Measurements from ENCODE around the gene FKBP6.
"Not testable (repeated sequence)": the region's sequence is repeated elsewhere in the genome, so short reads cannot be mapped to it uniquely, and the experiment has no call there.

Gene FKBP6

GRCh38 chr7:73308665-73309214 lies 19.2 kb upstream of the FKBP6 start, which contains the start of gene NSUN5:
Gene NSUN5, minus strand, starts transcription at chr7:73308826. Its CDS starts 36 bp downstream, at chr7:73308790.
- Histone ChIP-seq H3K27me3 (ENCODE audit: insufficient read depth, low read length) (no peaks in the 10 kb centered on the region), H3K4me3 (ENCODE audit: low read depth, low read length) (peak within 1 kb of the TSS; percentile 87), H3K79me2 (ENCODE audit: control insufficient read depth, insufficient read depth, low read length, unreplicated experiment) (peaks cover 5% of the 10 kb centered on the region), H3K4me1 (ENCODE audit: control insufficient read depth, insufficient read depth, low read length, unreplicated experiment) (peaks cover 5% of the 10 kb centered on the region), H3K27ac (ENCODE audit: low read depth, low read length) (no peak within 1 kb of the TSS), H3K36me3 (ENCODE audit: insufficient read depth, low read length) (no peaks in the 10 kb centered on the region), H2AFZ (ENCODE audit: low read length, unreplicated experiment) (peak within 1 kb of the TSS; percentile 57)

- H3K4me1 ChIP-seq (ENCODE audit: control insufficient read depth, insufficient read depth, low read length, unreplicated experiment); H3K27ac ChIP-seq (ENCODE audit: low read depth, low read length); H3K36me3 ChIP-seq (ENCODE audit: insufficient read depth, low read length); H3K4me3 ChIP-seq (ENCODE audit: low read depth, low read length); H3K79me2 ChIP-seq (ENCODE audit: control insufficient read depth, insufficient read depth, low read length, unreplicated experiment); H3K27me3 ChIP-seq (ENCODE audit: insufficient read depth, low read length); H2AFZ ChIP-seq (ENCODE audit: low read length, unreplicated experiment): not testable (repeated sequence)
These were observed 16.5 kb upstream of the FKBP6 start for GRCh38 chr7:73311421-73311820.

DNA sequence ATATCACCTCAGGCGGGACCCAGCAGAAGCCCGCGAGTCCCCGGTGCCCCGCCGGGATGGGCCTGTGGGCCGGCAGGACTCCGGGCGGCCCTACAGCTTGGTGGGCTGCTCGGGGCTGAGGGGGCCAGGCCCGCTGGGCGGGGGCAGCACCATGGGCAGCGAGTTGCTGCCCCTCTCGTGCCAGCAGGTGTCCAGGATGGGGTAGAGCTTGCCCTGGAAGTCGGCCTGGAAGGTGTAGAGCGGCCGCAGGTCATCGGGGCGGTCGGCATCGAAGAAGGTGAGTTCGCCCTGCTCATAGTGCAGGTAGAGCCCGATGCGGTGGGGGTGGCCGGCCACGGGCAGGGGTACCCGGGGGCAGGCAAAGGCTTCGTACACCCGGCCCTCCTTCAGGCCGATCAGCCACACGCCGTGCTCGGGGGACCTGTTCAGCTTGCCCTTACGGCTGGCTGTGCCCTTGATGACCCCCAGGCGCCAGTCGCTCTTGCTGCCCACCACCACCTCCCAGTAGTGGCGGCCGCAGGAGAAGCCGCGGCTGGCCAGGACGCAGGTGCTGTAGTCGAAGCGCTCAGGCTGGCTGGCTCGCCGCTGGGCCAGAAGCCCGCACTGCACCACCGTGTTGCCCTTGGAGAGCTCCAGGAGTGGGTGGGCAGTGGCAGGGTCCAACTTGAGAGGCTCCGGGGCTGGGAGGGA lies 15.0 kb upstream of the FKBP6 start:
- no peak overlapping the region for H3K4me3 ChIP-seq (ENCODE audit: low read depth, low read length)
- no peak overlapping the region for H3K27ac ChIP-seq (ENCODE audit: low read depth, low read length)
- no peaks in the 10 kb centered on the region for H3K36me3 ChIP-seq (ENCODE audit: insufficient read depth, low read length)
- H3K79me2 ChIP-seq (ENCODE audit: control insufficient read depth, insufficient read depth, low read length, unreplicated experiment), result no peaks in the 10 kb centered on the region
- H2AFZ ChIP-seq (ENCODE audit: low read length, unreplicated experiment), result no peak overlapping the region
- H3K27me3 ChIP-seq (ENCODE audit: insufficient read depth, low read length), result no peaks in the 10 kb centered on the region
- peaks cover under 1% of the 10 kb centered on the region for H3K4me1 ChIP-seq (ENCODE audit: control insufficient read depth, insufficient read depth, low read length, unreplicated experiment)

DNA sequence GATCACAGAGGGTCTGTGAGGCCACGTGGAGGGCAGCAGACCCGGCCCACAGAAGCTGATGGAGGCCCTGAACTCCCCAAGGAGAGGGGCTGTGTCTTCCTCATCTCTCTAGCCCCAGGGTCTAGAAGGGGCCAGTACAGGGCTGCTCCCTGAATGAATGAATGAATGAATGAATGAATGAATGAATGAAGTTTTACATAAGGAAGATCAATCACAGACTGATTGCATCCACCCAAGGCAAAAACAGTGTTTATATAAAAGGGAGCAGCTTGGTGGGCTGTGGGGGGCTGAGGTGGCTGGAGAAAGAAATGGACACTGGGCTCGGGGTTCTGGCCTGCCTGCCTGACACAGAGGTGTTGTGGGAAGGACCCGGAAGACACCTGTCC lies 14.4 kb upstream of the FKBP6 start:
- Histone ChIP-seq H3K27me3 (ENCODE audit: insufficient read depth, low read length) (no peaks in the 10 kb centered on the region), H3K79me2 (ENCODE audit: control insufficient read depth, insufficient read depth, low read length, unreplicated experiment) (no peaks in the 10 kb centered on the region), H3K36me3 (ENCODE audit: insufficient read depth, low read length) (no peaks in the 10 kb centered on the region), H3K27ac (ENCODE audit: low read depth, low read length) (no peak overlapping the region), H2AFZ (ENCODE audit: low read length, unreplicated experiment) (no peak overlapping the region), H3K4me1 (ENCODE audit: control insufficient read depth, insufficient read depth, low read length, unreplicated experiment) (no peaks in the 10 kb centered on the region), H3K4me3 (ENCODE audit: low read depth, low read length) (no peak overlapping the region)

DNA sequence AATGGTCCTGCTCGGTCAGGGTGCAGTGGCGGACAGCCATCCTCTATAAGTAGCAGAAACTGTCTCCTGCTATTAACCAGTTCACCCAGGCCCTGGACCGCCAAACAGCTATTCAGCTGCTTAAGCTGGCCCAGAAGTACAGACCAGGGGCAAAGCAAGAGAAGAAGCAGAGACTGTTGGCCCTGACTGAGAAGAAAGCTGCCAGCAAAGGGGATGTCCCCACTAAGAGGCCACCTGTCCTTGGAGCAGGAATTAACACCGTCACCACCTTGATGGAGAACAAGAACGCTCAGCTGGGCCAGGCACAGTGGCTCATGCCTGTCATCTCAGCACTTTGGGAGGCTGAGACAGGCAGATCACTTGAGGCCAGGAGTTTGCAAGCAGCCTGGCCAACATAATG lies 13.7 kb upstream of the FKBP6 start:
- Histone ChIP-seq H3K27ac (ENCODE audit: low read depth, low read length) (no peak overlapping the region), H3K27me3 (ENCODE audit: insufficient read depth, low read length) (no peaks in the 10 kb centered on the region), H3K36me3 (ENCODE audit: insufficient read depth, low read length) (no peaks in the 10 kb centered on the region), H3K4me3 (ENCODE audit: low read depth, low read length) (no peak overlapping the region), H2AFZ (ENCODE audit: low read length, unreplicated experiment) (no peak overlapping the region), H3K4me1 (ENCODE audit: control insufficient read depth, insufficient read depth, low read length, unreplicated experiment) (no peaks in the 10 kb centered on the region), H3K79me2 (ENCODE audit: control insufficient read depth, insufficient read depth, low read length, unreplicated experiment) (no peaks in the 10 kb centered on the region)

GRCh38 chr7:73316521-73316920 lies 11.4 kb upstream of the FKBP6 start:
- H3K4me3 ChIP-seq (ENCODE audit: low read depth, low read length), result no peak overlapping the region
- H3K36me3 ChIP-seq (ENCODE audit: insufficient read depth, low read length), result no peaks in the 10 kb centered on the region
- H3K79me2 ChIP-seq (ENCODE audit: control insufficient read depth, insufficient read depth, low read length, unreplicated experiment), result no peaks in the 10 kb centered on the region
- H3K27me3 ChIP-seq (ENCODE audit: insufficient read depth, low read length), result no peaks in the 10 kb centered on the region
- H3K4me1 ChIP-seq (ENCODE audit: control insufficient read depth, insufficient read depth, low read length, unreplicated experiment), result no peaks in the 10 kb centered on the region
- no peak overlapping the region for H2AFZ ChIP-seq (ENCODE audit: low read length, unreplicated experiment)
- H3K27ac ChIP-seq (ENCODE audit: low read depth, low read length), result no peak overlapping the region

- not testable (repeated sequence) for H3K27me3 ChIP-seq (ENCODE audit: insufficient read depth, low read length); H3K27ac ChIP-seq (ENCODE audit: low read depth, low read length); H3K4me3 ChIP-seq (ENCODE audit: low read depth, low read length); H3K79me2 ChIP-seq (ENCODE audit: control insufficient read depth, insufficient read depth, low read length, unreplicated experiment); H2AFZ ChIP-seq (ENCODE audit: low read length, unreplicated experiment); H3K36me3 ChIP-seq (ENCODE audit: insufficient read depth, low read length); H3K4me1 ChIP-seq (ENCODE audit: control insufficient read depth, insufficient read depth, low read length, unreplicated experiment)
These were observed 9.2 kb upstream of the FKBP6 start for GRCh38 chr7:73318656-73319204.

- not testable (repeated sequence) for H3K79me2 ChIP-seq (ENCODE audit: control insufficient read depth, insufficient read depth, low read length, unreplicated experiment); H3K4me1 ChIP-seq (ENCODE audit: control insufficient read depth, insufficient read depth, low read length, unreplicated experiment); H3K27ac ChIP-seq (ENCODE audit: low read depth, low read length); H3K36me3 ChIP-seq (ENCODE audit: insufficient read depth, low read length); H2AFZ ChIP-seq (ENCODE audit: low read length, unreplicated experiment); H3K27me3 ChIP-seq (ENCODE audit: insufficient read depth, low read length); H3K4me3 ChIP-seq (ENCODE audit: low read depth, low read length)
These were observed 8.4 kb upstream of the FKBP6 start for GRCh38 chr7:73319541-73319940.

DNA sequence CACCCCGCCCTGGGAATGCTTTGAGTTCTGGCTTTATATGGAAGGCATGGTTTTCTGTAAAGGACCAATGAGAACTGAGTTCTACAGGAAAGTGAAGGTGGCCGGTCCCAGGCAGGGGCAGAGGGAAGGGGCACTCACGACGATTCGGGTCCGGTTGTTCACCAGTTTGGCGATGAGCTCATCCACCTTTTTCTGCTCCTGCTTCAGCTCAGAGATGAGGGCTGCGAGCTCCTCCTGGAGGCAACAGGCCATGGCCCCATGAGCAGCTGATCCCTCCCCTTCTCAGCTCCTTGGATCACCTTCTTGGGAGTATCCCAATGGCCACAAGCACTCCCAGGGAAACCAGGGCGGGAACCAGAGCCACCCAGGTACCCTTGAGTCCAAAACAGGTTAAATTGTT lies 8.0 kb upstream of the FKBP6 start:
- H3K4me1 ChIP-seq (ENCODE audit: control insufficient read depth, insufficient read depth, low read length, unreplicated experiment); H3K27ac ChIP-seq (ENCODE audit: low read depth, low read length); H3K27me3 ChIP-seq (ENCODE audit: insufficient read depth, low read length); H2AFZ ChIP-seq (ENCODE audit: low read length, unreplicated experiment); H3K36me3 ChIP-seq (ENCODE audit: insufficient read depth, low read length); H3K79me2 ChIP-seq (ENCODE audit: control insufficient read depth, insufficient read depth, low read length, unreplicated experiment); H3K4me3 ChIP-seq (ENCODE audit: low read depth, low read length): not testable (repeated sequence)

DNA sequence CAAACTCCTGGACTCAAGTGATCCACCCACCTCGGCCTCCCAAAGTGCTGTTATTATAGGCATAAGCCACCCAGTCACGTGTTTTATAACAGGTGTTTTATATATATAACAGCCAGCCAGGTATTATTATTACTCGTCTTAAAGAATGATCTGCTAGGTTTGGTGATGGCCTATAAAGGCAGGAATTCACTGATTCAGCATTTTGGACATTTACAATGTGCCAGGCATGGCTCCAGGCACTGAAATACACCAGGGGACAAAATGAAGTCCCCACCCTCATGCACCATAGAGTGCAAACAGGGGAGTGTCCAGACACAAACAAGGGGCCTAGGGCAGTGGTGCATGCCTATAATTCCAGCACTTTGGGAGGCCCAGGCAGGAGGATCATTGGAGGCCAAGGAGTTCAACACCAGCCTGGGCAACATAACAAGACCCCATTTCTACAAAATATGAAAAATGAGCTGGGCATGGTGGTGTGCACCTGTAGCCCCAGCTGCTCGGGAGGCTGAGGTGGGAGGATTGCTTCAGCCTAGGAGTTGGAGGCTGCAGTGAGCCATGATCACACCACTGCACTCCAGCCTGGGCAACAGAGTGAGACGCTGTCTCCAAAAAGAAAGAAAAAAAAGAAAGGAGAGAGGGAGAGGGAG lies 4.4 kb upstream of the FKBP6 start:
- H3K79me2 ChIP-seq (ENCODE audit: control insufficient read depth, insufficient read depth, low read length, unreplicated experiment); H3K4me1 ChIP-seq (ENCODE audit: control insufficient read depth, insufficient read depth, low read length, unreplicated experiment); H3K27ac ChIP-seq (ENCODE audit: low read depth, low read length); H3K27me3 ChIP-seq (ENCODE audit: insufficient read depth, low read length); H3K36me3 ChIP-seq (ENCODE audit: insufficient read depth, low read length): not testable (repeated sequence)
- H2AFZ ChIP-seq (ENCODE audit: low read length, unreplicated experiment), result peak overlapping the region; percentile 51
- peak overlapping the region; percentile 42; the same call in 1 of the 2 replicates for H3K4me3 ChIP-seq (ENCODE audit: low read depth, low read length)
